GM21619 (cell line): Measurements from ENCODE around the gene CNBD2.
"Not testable (repeated sequence)": the region's sequence is repeated elsewhere in the genome, so short reads cannot be mapped to it uniquely, and the experiment has no call there.

ENCODE experiments used
- ATAC-seq: cut with Tn5 transposase; IDR thresholded peaks from one replicate; pipeline ENCODE4 v1.9.1; 2021; ENCODE audit not compliant: unreplicated experiment

The CNBD2 gene

DNA sequence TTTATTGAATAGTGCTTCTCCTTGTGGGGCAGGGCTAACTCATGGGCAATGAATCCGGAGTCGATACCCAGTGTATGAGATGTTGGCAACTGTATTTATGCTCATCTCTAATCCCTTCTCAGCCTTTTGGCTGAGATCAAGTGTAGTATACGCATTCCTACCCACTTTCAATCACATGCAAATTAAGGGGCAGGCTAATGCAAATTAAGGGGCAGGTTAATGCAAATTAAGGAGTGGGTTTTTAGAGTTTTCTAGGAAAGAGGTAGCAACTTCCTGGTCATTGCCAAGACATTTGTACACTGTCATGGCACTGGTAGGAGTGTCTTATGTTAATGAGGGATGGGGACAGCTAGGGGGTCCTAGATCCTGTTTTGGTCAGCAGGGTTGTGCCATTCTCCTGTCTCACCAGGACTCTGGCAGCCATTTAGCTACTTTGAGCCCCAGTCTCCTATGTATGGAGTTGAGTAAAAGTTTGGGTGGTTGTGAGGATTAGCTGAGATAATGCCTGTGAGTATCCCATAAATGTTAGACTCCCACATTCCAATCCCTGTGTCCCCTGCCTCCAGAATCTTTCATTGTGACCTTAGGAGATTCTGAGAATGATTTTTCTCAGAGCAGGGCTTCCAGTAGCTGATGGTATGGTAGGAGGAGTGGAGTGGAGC, at the start of gene CNBD2:
Gene CNBD2 (plus strand): TSS at position 612 of the 662 bp plus-strand sequence. CDS start 173 bp downstream, outside the sequence.
- no peak for ATAC-seq

DNA sequence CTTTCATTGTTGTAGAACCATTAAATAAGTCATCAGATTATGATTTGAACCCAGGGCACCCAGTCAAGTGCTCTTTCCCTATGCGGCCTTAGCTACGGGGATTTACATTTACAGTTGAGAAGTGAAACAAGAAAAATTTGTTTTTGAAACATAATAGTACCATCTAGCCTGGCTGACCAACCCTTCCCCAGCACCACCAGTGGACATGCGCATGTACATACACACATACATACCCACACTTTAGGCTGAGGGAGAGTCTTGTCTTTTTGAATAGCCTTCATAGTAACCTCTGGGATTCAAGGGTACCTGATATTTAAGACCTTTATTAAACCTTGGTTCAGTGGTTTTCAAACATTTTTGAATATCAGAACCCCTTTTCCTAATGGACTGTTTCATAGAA, 47.9 kb upstream of the CNBD2 start:
- no peak for ATAC-seq

GRCh38 chr20:35929301-35929700, 39.1 kb upstream of the CNBD2 start:
- ATAC-seq, result no peak

DNA sequence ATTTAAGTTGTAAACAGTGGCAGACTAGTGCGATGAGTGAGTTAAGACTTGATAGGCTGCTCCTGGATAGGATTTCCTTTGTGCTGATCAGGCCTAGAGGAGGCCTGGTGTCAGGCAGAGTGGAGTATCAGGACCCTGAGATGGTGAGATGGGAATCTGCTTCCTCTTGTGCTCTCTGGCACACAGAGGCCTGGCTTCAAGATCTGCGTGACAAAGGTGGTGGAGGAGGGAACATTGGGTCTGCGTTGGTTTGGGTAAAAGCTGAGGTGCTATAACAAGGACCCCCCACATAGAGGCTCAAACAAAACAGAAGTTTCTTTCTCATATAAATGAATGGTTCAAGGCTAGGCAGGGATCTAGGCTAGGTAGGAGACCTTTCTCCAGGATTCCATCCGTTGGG, 34.3 kb upstream of the CNBD2 start:
- ATAC-seq, result no peak

- no peak for ATAC-seq
Measured at GRCh38 chr20:35939264-35939663, 29.1 kb upstream of the CNBD2 start.

DNA sequence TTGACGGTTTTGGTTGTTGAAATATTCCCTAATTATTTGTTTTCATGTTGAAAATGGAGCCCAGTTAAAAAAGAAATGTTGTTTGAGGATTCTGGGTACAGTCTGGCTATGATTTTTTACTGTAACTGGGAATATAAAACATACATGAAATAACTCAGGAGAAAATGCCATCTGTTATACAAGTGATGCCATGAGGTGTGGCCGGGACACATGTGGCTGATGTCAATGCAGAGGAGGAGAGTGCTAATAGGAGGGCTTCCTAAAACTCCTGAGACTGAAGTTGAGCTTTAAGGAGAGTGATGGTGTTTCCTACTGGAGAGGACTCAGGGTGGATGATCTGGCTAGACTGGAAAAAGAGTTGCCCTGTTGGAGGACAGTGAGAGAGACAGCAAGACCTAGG, 26.8 kb upstream of the CNBD2 start:
- no peak for ATAC-seq

DNA sequence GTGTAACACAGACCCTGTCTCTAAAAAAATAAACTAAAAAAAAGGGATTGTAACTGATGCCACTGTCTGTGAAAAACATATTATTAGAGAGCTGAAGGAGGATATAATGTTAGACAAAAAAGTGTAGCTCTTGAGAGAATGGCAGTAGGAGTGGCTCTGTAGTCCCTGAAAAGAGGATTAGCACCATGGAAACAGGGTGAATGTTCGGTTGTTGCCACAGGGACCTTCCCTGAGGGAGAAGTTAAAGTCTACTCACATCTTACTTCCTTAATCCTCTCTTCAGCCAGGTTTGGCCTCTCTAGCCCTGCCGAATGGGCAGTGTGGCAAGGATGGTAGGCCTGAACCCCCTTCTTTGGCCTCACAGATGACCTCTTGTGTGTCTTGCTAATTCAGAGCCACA, 26.1 kb upstream of the CNBD2 start:
- no peak for ATAC-seq

GRCh38 chr20:35947489-35947888, 20.9 kb upstream of the CNBD2 start:
- ATAC-seq, result no peak

- no peak for ATAC-seq
Measured at GRCh38 chr20:35947907-35948306, 20.5 kb upstream of the CNBD2 start.

DNA sequence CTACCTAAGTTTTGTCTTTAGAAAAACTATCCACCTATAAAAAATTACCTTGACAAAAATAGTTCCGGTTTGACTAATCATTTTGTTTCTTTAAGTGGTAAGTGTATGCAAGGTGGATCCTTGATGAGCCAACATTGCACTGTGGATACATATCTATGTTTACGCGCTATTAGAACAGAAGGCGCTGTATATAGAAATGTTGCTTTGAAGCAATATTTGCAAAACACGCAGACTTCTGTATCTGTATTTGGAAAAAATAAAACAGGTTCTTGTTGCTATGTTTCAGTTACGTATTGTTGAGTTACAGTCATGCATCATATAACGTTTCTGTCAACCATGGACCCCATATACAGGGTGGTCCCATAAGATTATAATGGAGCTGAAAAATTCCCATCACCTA, 18.3 kb upstream of the CNBD2 start:
- ATAC-seq, result no peak

DNA sequence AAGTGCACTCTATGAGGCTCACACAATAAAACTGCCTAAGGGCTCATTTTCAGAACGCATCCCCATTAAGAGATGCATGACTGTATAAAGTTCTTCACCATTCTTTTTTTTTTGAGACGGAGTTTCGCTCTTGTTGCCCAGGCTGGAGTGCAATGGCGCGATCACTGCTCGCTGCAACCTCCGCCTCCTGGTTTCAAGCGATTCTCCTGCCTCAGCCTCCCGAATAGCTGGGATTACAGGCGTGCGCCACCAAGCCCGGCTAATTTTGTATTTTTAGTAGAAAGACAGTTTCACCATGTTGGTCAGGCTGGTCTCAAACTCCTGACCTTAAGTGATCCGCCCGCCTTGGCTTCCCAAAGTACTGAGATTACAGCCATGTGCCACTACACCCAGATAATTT, 16.3 kb upstream of the CNBD2 start:
- not testable (repeated sequence) for ATAC-seq

GRCh38 chr20:35952480-35953386, 15.7 kb upstream of the CNBD2 start:
- no peak for ATAC-seq

GRCh38 chr20:35953387-35954199, 14.8 kb upstream of the CNBD2 start:
- peak; percentile 29 for ATAC-seq

GRCh38 chr20:35954200-35954906, 14.0 kb upstream of the CNBD2 start, which contains the start of gene SCAND1:
SCAND1 (minus strand) TSS chr20:35954502; CDS start chr20:35954284, 218 bp downstream.
- ATAC-seq, result peak; percentile 81

DNA sequence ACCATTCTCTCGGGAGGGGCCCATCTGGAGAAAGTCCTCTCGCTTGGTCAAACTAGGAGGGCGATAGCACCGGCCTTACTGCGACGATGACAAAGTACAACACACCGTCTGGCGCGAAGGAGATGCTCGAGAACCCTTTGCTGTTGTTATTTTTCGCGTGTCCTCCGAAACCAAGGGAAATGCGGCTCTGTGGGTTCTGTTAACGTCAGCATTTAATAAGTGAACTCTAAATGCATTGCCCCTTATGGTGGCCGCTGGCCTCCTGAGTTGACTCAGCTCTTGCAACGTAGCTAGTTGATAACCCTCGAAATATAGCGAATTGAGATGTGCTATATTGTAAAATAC, 13.5 kb upstream of the CNBD2 start:
- no peak for ATAC-seq

DNA sequence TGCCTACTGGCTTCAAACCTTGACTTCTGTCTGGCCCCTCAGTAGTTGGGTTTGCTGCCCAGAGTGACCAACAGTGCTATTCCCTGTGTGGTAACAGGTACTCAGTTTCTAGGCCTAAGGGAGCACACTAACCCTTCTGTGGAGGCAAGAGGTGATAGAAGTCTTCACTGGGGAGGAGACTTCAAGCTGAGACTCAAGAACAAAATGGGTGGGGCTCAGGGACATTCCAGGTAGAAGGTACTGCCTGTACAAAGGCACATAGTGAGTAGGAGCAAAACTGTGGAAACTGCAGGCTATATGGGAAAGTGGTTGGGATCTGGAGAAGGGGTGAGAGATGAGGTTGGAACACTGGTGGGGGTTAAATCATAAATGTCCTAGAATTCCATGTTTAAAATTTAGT, 11.8 kb upstream of the CNBD2 start:
- no peak for ATAC-seq

DNA sequence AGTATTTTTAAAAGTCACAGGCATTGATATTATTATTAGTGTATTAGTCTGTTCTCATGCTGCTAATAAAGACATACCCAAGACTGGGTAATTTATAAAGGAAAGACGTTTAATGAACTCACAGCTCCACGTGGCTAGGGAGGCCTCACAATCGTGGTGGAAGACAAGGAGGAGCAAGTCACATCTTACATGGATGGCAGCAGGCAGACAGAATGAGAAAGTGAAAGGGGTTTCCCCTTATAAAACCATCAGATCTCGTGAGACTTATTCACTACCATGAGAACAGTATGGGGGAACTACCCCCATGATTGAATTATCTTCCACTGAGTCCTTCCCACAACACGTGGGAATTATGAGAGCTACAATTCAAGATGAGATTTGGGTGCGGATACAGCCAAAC, 9.1 kb upstream of the CNBD2 start:
- not testable (repeated sequence) for ATAC-seq

- ATAC-seq, result no peak
Measured at GRCh38 chr20:35963878-35964277, 4.5 kb upstream of the CNBD2 start.

DNA sequence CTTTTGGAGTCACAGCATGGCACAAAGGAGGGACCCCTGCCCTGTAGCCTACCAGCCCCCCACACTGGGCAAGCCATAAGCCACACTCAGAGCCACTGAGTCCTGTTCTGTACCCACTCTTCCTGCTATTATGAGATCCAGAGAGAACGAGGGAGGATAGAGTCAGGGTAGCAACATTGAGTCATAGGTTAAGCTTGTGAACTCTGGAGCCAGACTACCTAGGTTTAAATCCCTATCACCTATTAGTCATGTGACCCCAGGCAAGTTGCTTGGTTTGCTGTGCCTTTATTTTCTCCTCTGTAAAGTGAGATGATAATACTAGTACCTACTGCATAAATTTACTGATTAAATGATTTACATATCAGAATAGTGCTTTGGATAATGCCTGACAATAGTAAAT, 540 bp downstream of the CNBD2 start:
- no peak for ATAC-seq

DNA sequence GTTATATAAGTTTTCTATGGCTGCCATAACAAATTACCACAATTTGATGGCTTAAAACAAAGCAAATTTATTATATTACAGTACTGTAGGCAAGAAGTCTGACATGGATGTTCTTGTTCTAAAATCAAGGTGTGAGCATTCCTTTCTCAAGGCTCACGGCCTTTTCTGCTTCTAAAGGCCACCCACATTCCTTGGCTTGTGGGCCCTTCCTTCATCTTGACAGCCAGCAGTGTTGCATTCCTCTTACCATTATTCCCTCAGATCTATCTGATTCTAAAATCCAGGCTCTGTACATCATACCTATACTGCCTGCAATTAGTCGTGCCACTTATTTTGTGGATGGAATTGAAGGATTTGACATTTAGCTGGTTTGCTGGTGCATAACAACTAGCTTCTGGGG, 3.6 kb downstream of the CNBD2 start:
- no peak for ATAC-seq

DNA sequence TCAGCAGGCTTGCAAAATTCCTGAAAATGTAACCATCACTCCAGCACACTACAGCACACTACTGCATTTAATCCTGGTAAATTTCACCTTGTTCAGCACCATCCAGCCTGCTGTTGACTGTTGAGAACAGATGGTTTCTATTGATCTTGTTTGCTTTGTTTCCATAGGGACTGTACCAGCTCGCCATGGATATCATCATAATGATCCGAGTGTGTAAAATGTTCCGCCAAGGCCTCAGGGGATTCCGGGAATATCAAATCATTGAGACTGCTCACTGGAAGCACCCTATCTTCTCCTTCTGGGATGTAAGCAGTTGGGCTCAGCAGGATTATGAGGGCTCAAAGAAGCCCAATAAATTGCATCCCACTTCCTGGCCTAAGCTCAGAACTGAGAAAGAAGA, 4.1 kb downstream of the CNBD2 start:
- ATAC-seq, result no peak
